Measurements from ENCODE around the gene ZNF573. TPM values are rescaled to one million over a fixed set of nuclear protein-coding genes. Genes with fewer than 3 reads are reported as not detected.
"Not testable (repeated sequence)": the region's sequence is repeated elsewhere in the genome, so short reads cannot be mapped to it uniquely, and the experiment has no call there.

ZNF573 gene
- total RNA-seq, 1 donor = 6.0 TPM

GRCh38 chr19:37790244-37790925 lies 11.0 kb upstream of the ZNF573 start:
- TF ChIP-seq CTCF (IDR thresholded peaks at IDR 0.05; ENCODE audit: insufficient read depth, low read depth, low read length) = no peak
- DNase-seq (ENCODE audit: low read depth) = no peak
- no peak overlapping the region for H3K4me3 ChIP-seq (ENCODE audit: low read depth, low read length)

GRCh38 chr19:37778613-37779126 lies 716 bp downstream of the ZNF573 start:
- no peak for TF ChIP-seq CTCF (IDR thresholded peaks at IDR 0.05; ENCODE audit: insufficient read depth, low read depth, low read length)
- peak; percentile 20 for DNase-seq (ENCODE audit: low read depth)
- H3K4me3 ChIP-seq (ENCODE audit: low read depth, low read length) = peak overlapping the region; percentile 90

GRCh38 chr19:37770985-37771384 lies 8.4 kb downstream of the ZNF573 start:
- H3K4me3 ChIP-seq (ENCODE audit: low read depth, low read length) = no peak overlapping the region
- TF ChIP-seq CTCF (IDR thresholded peaks at IDR 0.05; ENCODE audit: insufficient read depth, low read depth, low read length) = no peak
- no peak for DNase-seq (ENCODE audit: low read depth)

- DNase-seq (ENCODE audit: low read depth) = peak; percentile 47
- no peak overlapping the region for H3K4me3 ChIP-seq (ENCODE audit: low read depth, low read length)
- TF ChIP-seq CTCF (IDR thresholded peaks at IDR 0.05; ENCODE audit: insufficient read depth, low read depth, low read length) = no peak
Measured at GRCh38 chr19:37763488-37763887, 15.9 kb downstream of the ZNF573 start.

GRCh38 chr19:37757683-37758082 lies 21.7 kb downstream of the ZNF573 start:
- DNase-seq (ENCODE audit: low read depth); H3K4me3 ChIP-seq (ENCODE audit: low read depth, low read length): not testable (repeated sequence)

GRCh38 chr19:37738371-37738770 lies 41.0 kb downstream of the ZNF573 start:
- H3K4me3 ChIP-seq (ENCODE audit: low read depth, low read length) = no peak overlapping the region
- DNase-seq (ENCODE audit: low read depth) = no peak
- no peak for TF ChIP-seq CTCF (IDR thresholded peaks at IDR 0.05; ENCODE audit: insufficient read depth, low read depth, low read length)

- H3K4me3 ChIP-seq (ENCODE audit: low read depth, low read length) = no peak overlapping the region
- DNase-seq (ENCODE audit: low read depth) = no peak
- no peak for TF ChIP-seq CTCF (IDR thresholded peaks at IDR 0.05; ENCODE audit: insufficient read depth, low read depth, low read length)
Measured at GRCh38 chr19:37725181-37725580, 54.2 kb downstream of the ZNF573 start.

Data from fibroblast of villous mesenchyme (primary cell).